ENCODE data around the gene THPO.
"Not testable (repeated sequence)": the region's sequence is repeated elsewhere in the genome, so short reads cannot be mapped to it uniquely, and the experiment has no call there.

THPO gene

GRCh38 chr3:184347321-184348056 is 30.5 kb downstream of the THPO start:
- peak; percentile 35 for DNase-seq

GRCh38 chr3:184346480-184347190 is 31.4 kb downstream of the THPO start:
- DNase-seq: no peak

- peak; percentile 70 for DNase-seq
Observed at GRCh38 chr3:184345317-184346144, 32.5 kb downstream of the THPO start.

- no peak for DNase-seq
Observed at GRCh38 chr3:184344579-184345316, 33.3 kb downstream of the THPO start.

- DNase-seq: no peak
Observed at GRCh38 chr3:184343200-184343876, 34.7 kb downstream of the THPO start.

- no peak for DNase-seq
Observed at GRCh38 chr3:184341925-184342324, 36.1 kb downstream of the THPO start.

- not testable (repeated sequence) for DNase-seq
Observed at GRCh38 chr3:184339451-184340135, 38.4 kb downstream of the THPO start.

- DNase-seq: no peak
Observed at GRCh38 chr3:184339001-184339400, 39.0 kb downstream of the THPO start.

GRCh38 chr3:184338511-184338945 is 39.5 kb downstream of the THPO start:
- peak; percentile 83 for DNase-seq

- DNase-seq: no peak
Observed at GRCh38 chr3:184337981-184338380, 40.0 kb downstream of the THPO start.

GRCh38 chr3:184337399-184337714 is 40.6 kb downstream of the THPO start, which contains the start of gene FAM131A:
Gene FAM131A, plus strand, starts transcription at chr3:184337600. Its CDS starts 31 bp downstream, at chr3:184337631.
- DNase-seq: peak; percentile 42

- peak; percentile 58 for DNase-seq
Observed at GRCh38 chr3:184336547-184337398, 41.2 kb downstream of the THPO start.

- DNase-seq: peak; percentile 79
Observed at GRCh38 chr3:184335661-184336546, 42.1 kb downstream of the THPO start.

- DNase-seq: no peak
Observed at GRCh38 chr3:184335291-184335660, 42.7 kb downstream of the THPO start.

GRCh38 chr3:184334470-184335158 is 43.4 kb downstream of the THPO start:
- peak; percentile 76 for DNase-seq

GRCh38 chr3:184333700-184334099 is 44.3 kb downstream of the THPO start:
- no peak for DNase-seq

GRCh38 chr3:184333190-184333589 is 44.8 kb downstream of the THPO start:
- no peak for DNase-seq

GRCh38 chr3:184332370-184333090 is 45.5 kb downstream of the THPO start:
- peak; percentile 91 for DNase-seq
